ENCODE data around the gene PIK3C3.

GRCh38 chr18:41985914-41986313 is 30.9 kb downstream of the PIK3C3 start:
- TF ChIP-seq CTCF (IDR thresholded peaks at IDR 0.05; ENCODE audit: poor library complexity) = no peak
- TF ChIP-seq EZH2phosphoT487 (IDR thresholded peaks at IDR 0.05; ENCODE audit: low read depth, severe bottlenecking, unreplicated experiment) = no peak
- TF ChIP-seq EZH2 (IDR thresholded peaks at IDR 0.05; ENCODE audit: borderline replicate concordance) = no peak
